Measurements from ENCODE around the gene OGDH.

DNA sequence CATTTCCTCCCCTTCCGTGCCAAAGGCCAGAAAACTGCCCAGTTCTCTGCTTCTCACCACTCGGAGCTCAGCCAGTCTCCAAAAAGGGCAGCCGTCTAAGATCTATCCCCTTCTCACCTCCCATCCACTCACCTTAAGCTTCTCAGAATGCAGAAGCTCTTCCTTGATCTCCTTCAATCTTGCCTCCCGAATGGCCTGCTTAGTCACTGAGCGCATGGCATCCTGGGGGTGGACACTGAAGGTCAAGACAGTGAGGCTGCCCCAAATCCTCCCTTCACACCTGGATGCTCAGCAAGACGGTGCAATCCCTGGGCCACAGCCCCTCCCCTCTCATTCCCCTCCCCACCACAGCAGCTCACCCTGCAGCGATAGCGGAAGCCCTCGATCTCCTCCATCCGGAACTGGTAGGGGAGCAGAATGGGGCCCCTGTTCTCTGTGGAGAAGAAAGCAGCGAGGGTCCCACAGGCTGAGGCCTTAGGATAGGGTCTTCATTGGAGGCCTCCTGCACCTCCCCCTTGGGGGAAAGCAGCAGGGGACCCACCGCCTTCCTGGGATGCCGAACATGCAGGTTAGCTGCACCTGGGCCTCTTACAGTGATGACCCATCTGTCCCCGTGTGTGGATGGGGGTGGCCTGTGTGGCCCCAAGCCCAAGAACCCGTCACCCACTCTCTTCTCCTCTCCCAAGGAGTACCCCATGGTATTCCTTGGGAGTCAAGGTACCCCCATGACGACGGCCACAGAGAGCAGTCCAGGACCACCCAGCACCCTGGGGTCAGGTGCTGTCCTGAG is 37.5 kb upstream of the OGDH start:
- TF ChIP-seq, protein P1, sequence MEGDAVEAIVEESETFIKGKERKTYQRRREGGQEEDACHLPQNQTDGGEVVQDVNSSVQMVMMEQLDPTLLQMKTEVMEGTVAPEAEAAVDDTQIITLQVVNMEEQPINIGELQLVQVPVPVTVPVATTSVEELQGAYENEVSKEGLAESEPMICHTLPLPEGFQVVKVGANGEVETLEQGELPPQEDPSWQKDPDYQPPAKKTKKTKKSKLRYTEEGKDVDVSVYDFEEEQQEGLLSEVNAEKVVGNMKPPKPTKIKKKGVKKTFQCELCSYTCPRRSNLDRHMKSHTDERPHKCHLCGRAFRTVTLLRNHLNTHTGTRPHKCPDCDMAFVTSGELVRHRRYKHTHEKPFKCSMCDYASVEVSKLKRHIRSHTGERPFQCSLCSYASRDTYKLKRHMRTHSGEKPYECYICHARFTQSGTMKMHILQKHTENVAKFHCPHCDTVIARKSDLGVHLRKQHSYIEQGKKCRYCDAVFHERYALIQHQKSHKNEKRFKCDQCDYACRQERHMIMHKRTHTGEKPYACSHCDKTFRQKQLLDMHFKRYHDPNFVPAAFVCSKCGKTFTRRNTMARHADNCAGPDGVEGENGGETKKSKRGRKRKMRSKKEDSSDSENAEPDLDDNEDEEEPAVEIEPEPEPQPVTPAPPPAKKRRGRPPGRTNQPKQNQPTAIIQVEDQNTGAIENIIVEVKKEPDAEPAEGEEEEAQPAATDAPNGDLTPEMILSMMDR (IDR thresholded peaks at IDR 0.05; ENCODE audit: low read depth, low read length, poor library complexity, severe bottlenecking) = no peak
- no peak for TF ChIP-seq EZH2phosphoT487 (IDR thresholded peaks at IDR 0.05; ENCODE audit: borderline replicate concordance, low read length)

All from DOHH2 (cell line).